Measurements from ENCODE around the gene USHBP1.
A peak's percentile ranks its signal among the peaks of the same experiment; 100 is the strongest.

USHBP1 gene

DNA sequence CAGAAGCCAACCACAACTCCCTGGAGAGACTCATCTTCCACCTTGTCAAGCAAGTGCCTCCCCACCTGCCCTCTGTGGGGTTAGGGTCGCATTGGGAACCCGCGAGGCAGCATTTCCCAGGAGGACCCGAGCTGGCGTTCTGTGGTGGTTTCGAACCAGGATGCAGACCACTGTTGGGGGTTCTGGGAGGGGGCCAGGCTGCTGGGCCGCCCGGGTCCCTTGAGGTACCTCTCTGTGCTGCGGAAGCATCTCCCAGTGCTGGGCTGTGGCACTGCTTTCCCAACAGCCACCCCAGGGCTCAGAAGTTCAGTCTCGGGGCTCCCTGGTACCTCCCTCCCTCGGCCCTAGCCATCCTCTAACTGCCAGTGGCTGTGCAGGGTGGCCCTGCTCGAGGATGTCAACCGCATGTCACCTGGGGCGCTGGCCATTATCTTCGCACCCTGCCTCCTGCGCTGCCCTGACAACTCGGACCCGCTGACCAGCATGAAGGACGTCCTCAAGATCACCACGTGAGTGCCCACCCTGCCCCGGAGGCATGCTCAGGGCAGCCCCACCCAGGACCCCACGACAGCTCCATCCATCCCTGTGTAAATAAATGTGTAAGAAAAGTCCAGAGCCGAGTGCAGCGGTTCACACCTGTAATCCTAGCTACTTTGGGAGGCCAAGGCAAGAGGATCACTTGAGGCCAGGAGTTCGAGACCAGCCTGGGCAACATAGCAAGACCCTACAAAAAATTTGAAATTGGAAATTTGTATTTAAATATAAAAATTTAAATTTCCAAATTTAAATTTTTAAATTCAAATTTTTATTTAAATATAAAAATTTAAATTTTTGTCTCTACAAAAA lies 57.6 kb downstream of the USHBP1 start:
- Histone ChIP-seq H3K27ac (no peak overlapping the region), H3K4me3 (ENCODE audit: low read depth, low read length) (no peak overlapping the region), H3K36me3 (replicated peaks) (peaks cover 66% of the 10 kb centered on the region), H3K27me3 (replicated peaks) (no peaks in the 10 kb centered on the region)
- DNase-seq, result no peak
- TF ChIP-seq, protein P1, sequence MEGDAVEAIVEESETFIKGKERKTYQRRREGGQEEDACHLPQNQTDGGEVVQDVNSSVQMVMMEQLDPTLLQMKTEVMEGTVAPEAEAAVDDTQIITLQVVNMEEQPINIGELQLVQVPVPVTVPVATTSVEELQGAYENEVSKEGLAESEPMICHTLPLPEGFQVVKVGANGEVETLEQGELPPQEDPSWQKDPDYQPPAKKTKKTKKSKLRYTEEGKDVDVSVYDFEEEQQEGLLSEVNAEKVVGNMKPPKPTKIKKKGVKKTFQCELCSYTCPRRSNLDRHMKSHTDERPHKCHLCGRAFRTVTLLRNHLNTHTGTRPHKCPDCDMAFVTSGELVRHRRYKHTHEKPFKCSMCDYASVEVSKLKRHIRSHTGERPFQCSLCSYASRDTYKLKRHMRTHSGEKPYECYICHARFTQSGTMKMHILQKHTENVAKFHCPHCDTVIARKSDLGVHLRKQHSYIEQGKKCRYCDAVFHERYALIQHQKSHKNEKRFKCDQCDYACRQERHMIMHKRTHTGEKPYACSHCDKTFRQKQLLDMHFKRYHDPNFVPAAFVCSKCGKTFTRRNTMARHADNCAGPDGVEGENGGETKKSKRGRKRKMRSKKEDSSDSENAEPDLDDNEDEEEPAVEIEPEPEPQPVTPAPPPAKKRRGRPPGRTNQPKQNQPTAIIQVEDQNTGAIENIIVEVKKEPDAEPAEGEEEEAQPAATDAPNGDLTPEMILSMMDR (IDR thresholded peaks at IDR 0.05; ENCODE audit: low read depth, low read length, missing control alignments), result no peak
- in situ Hi-C loops (cut with HindIII; ENCODE audit: low pct_ligation_motif_present, low sequenced_read_pairs), result no loop called here

DNA sequence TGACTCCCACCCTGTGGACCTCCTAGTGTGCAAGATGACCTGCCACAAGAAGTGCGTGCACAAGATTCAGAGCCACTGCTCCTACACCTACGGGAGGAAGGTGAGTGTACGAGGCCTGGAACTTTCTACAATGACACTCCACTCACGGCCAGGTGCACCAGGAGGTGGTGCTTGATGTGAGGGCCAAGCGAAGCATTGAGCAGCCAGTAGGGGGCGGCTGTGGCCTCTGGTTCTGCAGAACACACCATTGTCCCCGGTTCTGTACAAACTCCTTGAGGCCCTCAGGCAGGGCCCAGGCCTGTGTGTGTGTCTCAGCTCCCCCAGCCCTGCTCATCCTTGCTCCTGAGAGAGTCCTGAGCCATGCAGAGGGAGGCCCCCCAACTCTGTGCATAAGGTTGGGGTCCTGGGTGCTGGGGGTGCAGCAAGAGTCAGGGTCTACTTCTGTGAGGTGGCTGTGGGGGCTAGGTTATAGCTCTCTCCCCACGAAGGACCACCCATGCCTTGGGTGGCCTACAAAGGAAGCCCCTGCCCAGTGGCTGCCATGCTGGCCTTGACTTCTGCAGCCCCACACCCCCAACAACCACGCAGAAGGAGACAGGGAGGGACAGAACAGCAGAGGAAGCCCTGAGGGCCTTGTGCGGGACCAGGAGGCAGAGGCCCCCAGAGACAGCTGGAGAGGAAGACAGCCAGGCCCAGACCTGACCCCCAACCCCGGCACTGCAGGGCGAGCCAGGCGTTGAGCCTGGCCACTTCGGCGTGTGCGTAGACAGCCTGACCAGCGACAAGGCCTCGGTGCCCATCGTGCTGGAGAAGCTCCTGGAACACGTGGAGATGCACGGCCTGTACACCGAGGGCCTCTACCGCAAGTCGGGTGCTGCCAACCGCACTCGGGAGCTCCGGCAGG lies 59.1 kb downstream of the USHBP1 start:
- DNase-seq, result peak; percentile 29
- peaks cover 69% of the 10 kb centered on the region for H3K36me3 ChIP-seq (replicated peaks)

DNA sequence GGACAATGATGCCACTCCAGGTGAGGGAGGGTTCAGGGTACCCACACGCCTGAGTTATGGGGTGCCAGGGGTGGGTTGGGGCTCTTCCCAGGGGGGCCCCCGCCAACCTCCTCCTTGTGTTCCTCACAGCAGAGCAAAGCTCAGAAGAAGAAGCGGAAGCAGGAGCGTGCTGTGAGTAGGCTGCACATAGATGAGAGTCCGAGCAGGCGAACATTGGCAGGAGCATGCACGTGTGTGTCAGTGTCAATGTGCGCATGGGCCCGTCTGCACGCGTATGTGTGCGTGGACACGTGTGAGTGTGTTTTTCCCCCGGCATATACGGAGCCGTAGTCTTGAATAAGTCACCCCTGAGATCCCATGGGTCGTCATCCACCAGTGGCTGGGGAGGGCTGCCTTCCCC lies 61.8 kb downstream of the USHBP1 start:
- TF ChIP-seq, protein P1 (IDR thresholded peaks at IDR 0.05; ENCODE audit: low read depth, low read length, missing control alignments), result no peak
- H3K4me3 ChIP-seq (ENCODE audit: low read depth, low read length), result no peak overlapping the region
- H3K27ac ChIP-seq, result no peak overlapping the region
- DNase-seq, result no peak
- peaks cover 75% of the 10 kb centered on the region for H3K36me3 ChIP-seq (replicated peaks)
- H3K27me3 ChIP-seq (replicated peaks), result no peaks in the 10 kb centered on the region
- in situ Hi-C loops (cut with HindIII; ENCODE audit: low pct_ligation_motif_present, low sequenced_read_pairs), result no loop called here

More for the DNA sequence above, 59.1 kb downstream of the USHBP1 start:
- TF ChIP-seq, protein P1 (IDR thresholded peaks at IDR 0.05; ENCODE audit: low read depth, low read length, missing control alignments), result peak; percentile 83
- no peak overlapping the region for H3K4me3 ChIP-seq (ENCODE audit: low read depth, low read length)
- H3K27me3 ChIP-seq (replicated peaks), result no peaks in the 10 kb centered on the region
- no peak overlapping the region for H3K27ac ChIP-seq
- in situ Hi-C loops (cut with HindIII; ENCODE audit: low pct_ligation_motif_present, low sequenced_read_pairs), result no loop called here

DNA sequence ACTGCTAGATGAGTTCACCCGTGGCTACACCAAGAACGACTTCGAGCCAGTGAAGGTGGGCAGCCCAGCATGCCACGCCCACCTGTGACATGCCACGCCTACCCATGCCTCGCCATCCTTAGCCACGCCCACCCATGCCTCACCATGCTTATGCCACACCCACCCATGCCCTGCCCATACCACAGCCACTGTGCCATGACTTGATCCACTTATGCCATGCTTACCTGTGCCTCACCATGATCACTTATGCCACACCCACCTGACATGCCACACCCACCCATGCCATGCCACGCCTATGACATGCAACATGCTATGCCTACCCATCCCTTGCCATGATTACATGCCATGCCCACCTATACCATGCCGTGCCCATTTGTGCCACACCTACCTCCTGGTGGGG lies 62.3 kb downstream of the USHBP1 start:
- Histone ChIP-seq H3K4me3 (ENCODE audit: low read depth, low read length) (no peak overlapping the region), H3K36me3 (replicated peaks) (peaks cover 79% of the 10 kb centered on the region), H3K27me3 (replicated peaks) (no peaks in the 10 kb centered on the region), H3K27ac (no peak overlapping the region)
- DNase-seq, result no peak
- in situ Hi-C loops (cut with HindIII; ENCODE audit: low pct_ligation_motif_present, low sequenced_read_pairs), result no loop called here
- TF ChIP-seq, protein P1 (IDR thresholded peaks at IDR 0.05; ENCODE audit: low read depth, low read length, missing control alignments), result no peak

DNA sequence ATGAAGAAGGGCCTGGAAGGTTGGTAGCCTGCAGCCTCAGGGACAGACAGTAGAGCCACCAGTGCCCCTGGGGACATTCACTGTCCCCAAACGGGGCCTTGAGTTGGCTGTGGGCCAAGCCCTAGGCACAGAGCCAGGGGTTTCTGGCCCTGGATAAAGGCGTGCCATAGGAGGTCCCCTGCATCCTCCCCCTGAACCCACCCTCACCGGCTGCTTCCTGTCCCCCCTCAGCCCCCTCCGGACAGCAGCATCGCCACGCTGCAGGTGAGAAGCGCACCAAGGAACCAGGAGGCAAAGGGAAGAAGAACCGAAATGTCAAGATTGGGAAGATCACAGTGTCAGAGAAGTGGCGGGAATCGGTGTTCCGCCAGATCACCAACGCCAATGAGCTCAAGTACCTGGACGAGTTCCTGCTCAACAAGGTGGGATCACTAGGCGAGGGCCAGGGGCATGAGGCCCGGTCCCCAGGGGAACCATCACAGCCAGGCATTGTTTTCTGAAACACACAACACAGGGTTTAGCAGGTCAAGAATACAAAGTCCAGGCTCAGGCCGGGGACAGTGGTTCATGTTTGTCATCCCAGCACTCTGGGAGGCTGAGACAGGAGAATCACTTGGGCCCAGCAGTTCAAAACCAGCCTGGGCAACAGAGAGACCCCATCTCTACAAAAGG lies 64.0 kb downstream of the USHBP1 start:
- H3K27ac ChIP-seq, result no peak overlapping the region
- TF ChIP-seq, protein P1 (IDR thresholded peaks at IDR 0.05; ENCODE audit: low read depth, low read length, missing control alignments), result no peak
- in situ Hi-C loops (cut with HindIII; ENCODE audit: low pct_ligation_motif_present, low sequenced_read_pairs), result no loop called here
- H3K36me3 ChIP-seq (replicated peaks), result peaks cover 70% of the 10 kb centered on the region
- H3K27me3 ChIP-seq (replicated peaks), result no peaks in the 10 kb centered on the region
- H3K4me3 ChIP-seq (ENCODE audit: low read depth, low read length), result no peak overlapping the region
- no peak for DNase-seq

Measured in brain microvascular endothelial cell (primary cell).